Stimulated activated CD4-positive, alpha-beta T cell treated with anti-CD3 and anti-CD28 coated beads, TNF-alpha, amount 100 ng/mL, for 4 hours (primary cell): ENCODE data around the gene PHOX2A.
"Not testable (repeated sequence)": the region's sequence is repeated elsewhere in the genome, so short reads cannot be mapped to it uniquely, and the experiment has no call there.

Source experiments
- DNase-seq, 3 experiments: peaks; one replicate each; pipeline ENCODE4 v3.0.0-alpha.2; 2020; ENCODE audit warnings: low read depth in 3 of 3

PHOX2A gene

DNA sequence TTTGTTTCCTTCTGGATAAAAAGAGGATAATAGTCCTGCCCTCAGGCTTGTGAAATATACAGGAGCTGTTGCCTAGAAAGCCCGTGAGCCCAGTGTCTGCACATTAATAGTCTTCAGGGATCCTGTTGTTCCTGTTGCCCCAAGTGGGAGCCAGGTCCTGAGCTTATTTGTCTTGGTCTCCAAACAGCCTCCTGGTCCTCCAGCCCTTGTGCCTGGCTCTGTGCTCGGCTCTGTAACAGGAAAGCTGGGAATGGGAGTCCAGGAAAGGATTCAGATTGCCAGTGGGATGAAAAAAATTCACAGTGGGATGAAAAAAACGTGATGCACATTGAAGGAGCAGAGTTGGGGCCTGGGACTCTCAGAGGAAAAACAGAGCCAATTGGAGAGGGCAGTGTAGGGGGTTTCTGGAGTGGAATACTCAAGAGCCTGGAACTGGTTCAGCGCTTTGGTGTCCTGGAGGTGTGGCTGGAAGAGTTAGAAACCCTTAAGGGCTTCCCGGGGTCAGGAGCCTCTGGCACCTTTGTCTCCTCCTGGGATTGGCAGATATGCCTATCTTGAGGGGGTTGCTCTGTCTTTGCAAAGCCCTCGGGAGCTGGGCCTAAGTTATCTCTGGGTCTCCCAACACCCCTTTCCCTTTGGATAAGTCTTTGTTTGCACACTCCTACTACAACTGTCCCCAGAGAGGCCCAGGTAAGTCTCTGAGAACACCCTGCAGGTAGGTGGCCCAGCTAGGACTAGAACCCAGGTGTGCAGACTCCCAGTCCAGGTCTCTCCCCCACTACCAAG is 21.7 kb downstream of the PHOX2A start:
- DNase-seq: no peak

DNA sequence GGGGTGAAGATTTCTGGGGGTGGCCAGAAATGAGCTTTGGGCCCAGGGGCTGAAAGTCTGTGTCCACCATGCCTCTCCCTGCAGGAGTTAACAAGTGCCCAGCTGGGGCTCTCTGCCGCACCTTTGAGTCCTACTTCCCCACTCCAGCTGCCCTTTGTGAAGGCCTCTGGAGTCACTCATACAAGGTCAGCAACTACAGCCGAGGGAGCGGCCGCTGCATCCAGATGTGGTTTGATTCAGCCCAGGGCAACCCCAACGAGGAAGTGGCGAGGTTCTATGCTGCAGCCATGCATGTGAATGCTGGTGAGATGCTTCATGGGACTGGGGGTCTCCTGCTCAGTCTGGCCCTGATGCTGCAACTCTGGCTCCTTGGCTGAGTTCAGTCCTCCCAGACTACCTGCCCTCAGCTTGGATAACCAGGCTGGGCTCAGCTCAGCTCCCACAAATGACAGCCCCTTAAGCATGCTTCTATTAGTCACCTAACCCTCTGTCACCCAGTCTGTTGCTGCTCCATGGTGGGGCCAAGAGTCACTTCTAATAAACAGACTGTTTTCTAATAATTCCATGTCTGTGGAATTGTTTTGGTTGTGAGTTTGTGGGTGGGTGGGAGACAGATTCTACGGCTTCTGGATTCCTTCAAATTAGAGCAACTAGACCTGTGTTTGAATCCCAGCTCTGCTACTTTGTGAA is 22.4 kb downstream of the PHOX2A start:
- DNase-seq: no peak

DNA sequence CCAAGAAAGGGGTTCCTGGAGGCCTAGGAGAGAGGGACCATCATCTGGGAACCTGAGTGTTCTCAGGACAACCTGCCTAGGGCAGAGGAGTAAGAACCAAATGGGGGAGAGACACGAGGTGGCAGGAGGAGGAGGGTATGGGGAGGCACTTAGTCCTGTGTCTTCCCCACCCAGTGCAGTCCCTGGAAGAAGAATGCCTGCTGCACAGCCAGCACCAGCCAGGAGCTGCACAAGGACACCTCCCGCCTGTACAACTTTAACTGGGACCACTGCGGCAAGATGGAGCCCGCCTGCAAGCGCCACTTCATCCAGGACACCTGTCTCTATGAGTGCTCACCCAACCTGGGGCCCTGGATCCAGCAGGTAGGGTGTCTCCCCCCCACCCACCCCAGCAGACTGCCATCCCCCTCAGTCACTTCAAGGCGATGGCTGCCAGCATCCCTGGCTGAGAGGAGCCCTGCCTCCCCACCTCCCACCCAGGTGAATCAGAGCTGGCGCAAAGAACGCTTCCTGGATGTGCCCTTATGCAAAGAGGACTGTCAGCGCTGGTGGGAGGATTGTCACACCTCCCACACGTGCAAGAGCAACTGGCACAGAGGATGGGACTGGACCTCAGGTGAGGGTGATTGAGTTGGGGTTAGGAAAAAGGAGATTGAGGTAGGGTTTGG is 23.1 kb downstream of the PHOX2A start:
- no peak for DNase-seq

DNA sequence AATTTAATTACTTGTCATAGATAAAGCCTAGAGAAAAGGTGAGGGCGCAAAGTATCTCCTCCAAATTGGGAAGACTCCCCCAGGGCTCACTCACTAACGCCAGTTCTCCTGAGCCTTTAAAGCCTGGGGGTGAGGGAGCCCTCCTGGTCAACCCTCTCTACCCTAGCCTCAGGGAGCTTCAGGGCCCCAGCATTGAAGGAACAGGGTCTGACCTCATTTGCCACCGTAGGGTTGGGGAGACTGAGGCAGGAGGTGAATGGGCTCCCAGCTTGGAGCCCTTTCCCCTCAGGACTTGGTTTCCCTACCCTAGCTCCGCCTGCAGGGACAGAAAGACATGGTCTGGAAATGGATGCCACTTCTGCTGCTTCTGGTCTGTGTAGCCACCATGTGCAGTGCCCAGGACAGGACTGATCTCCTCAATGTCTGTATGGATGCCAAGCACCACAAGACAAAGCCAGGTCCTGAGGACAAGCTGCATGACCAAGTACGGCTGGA is 25.7 kb downstream of the PHOX2A start:
- no peak for DNase-seq

DNA sequence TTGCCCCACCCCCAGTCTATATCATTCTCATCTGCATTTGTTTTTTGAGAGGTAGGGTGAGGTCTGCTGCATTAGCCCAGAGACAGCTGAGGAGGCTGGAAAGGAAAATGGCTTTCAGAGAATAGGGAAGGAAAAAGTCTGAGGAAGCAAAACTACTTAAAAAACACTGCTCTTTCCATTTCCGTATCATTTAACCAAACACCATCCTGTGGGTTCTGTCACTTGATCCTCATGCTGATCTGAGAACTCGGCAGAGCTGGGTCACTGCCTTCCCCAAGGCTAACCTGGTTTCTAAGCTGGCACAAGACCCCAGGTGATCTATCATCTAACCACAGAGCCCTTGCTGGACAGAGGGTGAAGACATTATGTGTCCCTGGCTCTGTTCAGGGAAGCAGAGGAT is 26.1 kb downstream of the PHOX2A start:
- no peak for DNase-seq

DNA sequence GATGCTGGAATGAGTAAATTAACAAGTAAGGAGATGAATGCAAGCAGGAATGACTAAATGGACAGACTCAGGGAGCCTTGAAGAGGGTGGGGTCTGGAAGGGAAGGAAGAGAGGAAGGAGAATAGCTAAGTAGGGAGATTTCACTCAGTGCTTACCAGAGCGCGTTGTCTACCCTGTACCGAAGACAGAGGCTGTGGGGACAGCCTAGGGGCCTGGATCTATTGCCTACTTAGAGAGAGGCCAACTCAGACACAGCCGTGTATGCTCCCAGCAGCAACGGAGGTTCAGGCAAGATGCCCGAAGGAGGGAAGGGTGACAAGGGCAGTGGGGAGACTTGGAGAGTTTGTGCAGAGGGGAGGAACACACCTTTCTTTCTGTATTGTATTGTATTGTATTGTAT is 27.3 kb downstream of the PHOX2A start, which contains the start of gene FOLR2:
Gene FOLR2, plus strand, starts transcription at position 157 of the 400 bp plus-strand sequence. CDS start 1,791 bp downstream, outside the sequence.
- DNase-seq: no peak

DNA sequence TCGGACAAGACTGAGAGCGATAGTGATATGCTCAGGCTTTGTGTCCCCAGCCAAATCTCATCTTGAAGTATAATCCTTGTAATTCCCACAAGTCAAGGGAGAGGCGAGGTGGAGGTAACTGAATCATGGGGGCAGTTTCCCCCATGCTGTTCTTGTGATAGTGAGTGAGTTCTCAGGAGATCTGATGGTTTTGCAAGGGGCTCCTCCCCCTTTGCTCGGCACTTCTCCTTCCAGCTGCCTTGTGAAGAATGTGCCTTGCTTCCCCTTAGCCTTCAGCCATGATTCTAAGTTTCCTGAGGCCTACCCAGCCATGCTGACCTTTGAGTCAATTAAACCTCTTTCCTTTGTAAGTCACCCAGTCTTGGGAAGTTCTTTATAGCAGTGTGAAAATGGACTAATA is 34.9 kb downstream of the PHOX2A start:
- DNase-seq: no peak

DNA sequence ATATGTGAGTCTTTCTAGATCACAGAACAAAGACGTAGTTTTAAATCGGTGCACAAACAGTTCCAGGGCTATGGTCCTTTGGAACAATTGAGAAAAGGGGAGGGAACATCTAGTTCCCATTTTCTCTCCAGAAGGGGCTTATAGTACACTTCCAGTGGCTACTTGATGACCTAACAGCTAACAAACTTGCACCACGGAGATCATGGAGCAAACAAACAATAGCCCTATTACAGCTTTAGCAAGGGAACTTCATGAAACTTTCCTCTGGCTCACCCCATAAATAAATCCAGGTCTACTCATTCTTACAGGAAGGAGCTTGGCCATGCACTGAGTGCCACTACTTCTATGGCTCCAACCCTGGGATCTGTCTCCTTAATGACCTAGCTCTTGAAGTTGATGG is 35.7 kb downstream of the PHOX2A start:
- no peak for DNase-seq

DNA sequence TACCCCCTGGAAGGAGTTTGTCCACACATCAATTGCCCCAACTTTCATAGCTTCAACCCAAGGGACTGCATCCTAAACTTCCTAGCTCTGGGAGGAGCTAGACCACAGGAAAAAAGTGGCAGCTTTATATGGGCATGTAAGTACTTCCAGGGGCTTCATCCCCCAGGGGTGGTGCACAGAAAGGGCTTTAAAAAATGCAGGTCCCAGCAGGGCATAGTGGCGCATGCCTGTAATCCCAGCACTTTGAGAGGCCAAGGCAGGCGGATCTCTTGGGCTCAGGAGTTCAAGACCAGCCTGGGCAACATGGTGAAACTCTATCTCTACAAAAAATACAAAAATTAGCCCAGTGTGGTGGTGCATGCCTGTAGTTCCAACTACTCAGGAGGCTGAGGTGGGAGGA is 37.2 kb downstream of the PHOX2A start:
- not testable (repeated sequence) for DNase-seq

DNA sequence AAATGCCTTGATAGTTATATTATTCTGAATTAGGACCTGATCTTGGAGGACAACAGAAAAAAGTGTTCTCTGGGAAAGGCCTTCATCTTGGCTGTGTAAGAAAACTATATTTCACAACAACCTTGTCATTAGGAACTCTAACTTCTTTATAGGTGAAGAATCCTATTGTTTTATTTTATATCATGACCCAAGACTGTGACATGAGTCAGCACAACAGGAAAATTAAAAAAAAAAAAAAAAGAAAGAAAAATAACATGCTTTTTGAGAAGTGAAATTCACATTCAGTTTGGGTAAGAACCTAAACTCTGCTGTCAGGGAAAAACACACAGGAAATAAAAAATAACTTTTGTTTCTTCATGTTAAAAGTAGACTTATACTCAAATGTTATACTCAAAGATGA is 39.1 kb downstream of the PHOX2A start:
- no peak for DNase-seq

DNA sequence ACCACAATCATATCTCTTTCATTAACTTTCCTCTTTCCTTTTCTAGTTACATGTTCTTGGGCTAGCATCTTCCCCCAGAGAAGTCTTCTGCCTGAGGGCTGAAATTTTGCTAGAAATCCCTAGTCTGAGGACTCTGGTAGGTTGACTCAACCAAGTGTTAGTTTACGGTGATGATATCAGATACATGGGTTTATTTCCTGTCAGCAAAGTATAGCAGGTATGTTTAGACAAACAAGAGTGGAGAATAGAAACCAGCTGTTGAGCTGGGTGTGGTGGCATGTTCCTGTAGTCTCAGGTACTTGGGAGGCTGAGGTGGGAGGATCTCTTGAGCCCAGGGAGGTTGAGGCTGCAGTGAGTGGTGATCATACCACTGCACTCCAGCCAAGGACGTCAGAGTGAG is 40.8 kb downstream of the PHOX2A start:
- DNase-seq: no peak

DNA sequence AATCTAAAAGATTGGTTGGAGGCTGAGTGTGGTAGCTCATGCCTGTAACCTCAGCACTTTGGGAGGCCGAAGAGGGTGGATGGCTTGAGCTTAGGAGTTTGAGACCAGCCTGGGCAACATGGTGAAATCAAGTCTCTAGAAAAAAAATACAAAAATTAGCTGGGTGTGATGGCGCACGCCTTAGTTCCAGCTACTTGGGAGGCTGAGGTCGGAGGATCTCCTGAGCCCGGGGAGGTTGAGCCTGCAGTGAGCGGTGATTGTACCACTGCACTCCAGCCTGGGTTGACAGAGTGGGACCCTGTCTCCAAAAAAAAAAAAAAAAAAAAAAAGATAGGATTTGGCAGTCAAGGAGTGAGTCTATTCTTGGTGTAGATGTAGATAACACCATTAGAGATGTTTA is 41.4 kb downstream of the PHOX2A start:
- no peak for DNase-seq

DNA sequence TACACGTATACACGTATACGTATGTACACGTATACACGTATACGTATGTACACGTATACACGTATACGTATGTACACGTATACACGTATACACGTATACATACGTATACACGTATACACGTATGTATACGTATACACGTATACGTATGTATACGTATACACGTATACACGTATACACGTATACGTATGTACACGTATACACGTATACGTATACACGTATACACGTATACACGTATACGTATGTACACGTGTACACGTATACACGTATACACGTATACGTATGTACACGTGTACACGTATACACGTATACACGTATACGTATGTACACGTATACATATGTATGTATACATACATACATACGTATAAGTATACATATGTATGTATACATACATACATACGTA is 42.5 kb downstream of the PHOX2A start:
- not testable (repeated sequence) for DNase-seq

DNA sequence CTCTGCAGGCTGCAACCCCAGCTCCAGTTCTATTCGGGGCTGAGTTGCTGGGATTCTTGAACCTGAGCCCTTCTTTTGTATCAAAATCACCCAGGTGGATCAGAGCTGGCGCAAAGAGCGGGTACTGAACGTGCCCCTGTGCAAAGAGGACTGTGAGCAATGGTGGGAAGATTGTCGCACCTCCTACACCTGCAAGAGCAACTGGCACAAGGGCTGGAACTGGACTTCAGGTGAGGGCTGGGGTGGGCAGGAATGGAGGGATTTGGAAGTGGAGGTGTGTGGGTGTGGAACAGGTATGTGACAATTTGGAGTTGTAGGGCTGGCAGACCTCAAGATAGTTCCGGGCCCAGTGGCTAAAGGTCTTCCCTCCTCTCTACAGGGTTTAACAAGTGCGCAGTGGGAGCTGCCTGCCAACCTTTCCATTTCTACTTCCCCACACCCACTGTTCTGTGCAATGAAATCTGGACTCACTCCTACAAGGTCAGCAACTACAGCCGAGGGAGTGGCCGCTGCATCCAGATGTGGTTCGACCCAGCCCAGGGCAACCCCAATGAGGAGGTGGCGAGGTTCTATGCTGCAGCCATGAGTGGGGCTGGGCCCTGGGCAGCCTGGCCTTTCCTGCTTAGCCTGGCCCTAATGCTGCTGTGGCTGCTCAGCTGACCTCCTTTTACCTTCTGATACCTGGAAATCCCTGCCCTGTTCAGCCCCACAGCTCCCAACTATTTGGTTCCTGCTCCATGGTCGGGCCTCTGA is 48.3 kb downstream of the PHOX2A start:
- no peak for DNase-seq

DNA sequence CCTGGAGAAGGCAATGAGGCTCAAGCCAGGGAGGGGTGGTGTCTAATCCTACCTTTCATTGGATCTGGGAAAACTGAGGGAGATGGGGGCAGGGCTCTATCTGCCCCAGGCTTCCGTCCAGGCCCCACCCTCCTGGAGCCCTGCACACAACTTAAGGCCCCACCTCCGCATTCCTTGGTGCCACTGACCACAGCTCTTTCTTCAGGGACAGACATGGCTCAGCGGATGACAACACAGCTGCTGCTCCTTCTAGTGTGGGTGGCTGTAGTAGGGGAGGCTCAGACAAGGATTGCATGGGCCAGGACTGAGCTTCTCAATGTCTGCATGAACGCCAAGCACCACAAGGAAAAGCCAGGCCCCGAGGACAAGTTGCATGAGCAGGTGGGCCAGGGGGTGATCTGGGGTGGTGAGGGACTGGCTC is 52.0 kb downstream of the PHOX2A start, which contains the start of gene FOLR1:
Gene FOLR1, plus strand, starts transcription at position 180 of the 421 bp plus-strand sequence. Its CDS starts 34 bp downstream, at position 214.
- no peak for DNase-seq

DNA sequence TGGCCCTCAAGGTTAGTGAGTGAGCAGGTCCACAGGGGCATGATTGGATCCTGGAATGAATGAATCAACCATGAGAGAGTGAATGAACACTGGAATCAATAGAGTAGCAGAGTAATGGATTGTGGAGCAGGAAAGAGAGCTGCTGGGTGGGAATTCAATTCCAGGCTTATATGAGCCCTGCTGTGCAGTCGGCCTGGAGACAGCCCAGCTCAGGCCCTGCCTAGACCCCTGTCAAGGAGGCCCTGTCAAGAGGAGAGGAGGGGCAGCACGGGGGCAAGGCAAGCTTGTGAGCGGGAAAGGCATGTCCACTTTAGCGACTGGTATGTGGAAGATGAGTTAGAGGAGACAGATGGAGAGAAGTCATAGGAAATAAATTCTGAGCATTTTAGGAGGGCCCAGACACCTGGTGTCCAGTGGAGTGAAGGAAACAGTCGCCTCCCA is 53.3 kb downstream of the PHOX2A start:
- no peak for DNase-seq

DNA sequence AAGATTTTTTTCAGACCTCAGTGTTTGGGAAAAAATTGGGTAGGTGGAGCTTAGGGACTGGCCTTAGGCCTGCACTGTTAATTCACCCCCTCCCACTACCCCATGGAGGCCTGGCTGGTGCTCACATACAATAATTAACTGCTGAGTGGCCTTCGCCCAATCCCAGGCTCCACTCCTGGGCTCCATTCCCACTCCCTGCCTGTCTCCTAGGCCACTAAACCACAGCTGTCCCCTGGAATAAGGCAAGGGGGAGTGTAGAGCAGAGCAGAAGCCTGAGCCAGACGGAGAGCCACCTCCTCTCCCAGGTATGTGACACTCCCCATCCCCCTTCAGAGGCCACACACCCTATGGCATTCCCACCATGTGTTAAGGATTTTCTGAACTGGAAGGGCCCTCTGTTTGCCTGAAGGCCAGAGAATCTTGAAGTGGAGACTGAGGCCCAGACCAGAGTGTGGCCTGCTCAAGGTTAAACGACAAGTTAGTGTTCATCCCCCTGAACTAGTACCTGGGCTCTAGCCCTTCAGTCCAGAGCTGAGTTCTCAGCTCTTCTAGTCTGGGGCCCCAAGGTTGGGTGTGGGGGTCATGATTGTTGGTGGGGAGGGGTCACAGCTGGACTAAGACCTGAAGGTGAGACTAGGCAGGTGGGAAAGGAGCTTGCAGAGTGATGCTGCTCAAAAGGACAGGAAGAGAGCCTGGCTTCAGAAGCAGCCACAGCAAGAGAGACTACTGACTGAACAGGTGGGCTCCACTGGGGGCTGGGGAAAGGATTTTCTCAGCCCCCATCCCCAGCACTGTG is 54.3 kb downstream of the PHOX2A start:
- DNase-seq: no peak
